Ovary (tissue), 3 donors: ENCODE data around the gene PREB.

Experiments used
- CTCF ChIP-seq, 3 donors: fragments of 450-650 bp in 2 of 3; fragments of 200-600 bp in 1 of 3; IDR thresholded peaks; one replicate each; pipeline versions ENCODE4 v1.5.1 to v1.8.0; 2016 to 2022; ENCODE audit warnings: antibody characterized with exemption in 3 of 3, mild to moderate bottlenecking in 1 of 3
- EP300 ChIP-seq: sonication (generic); formaldehyde crosslinking; IDR thresholded peaks from one replicate; pipeline ENCODE4 v1.6.1; 2017; ENCODE audit warnings: antibody characterized with exemption
- POLR2A ChIP-seq: fragments of 450-650 bp; IDR thresholded peaks from one replicate; pipeline ENCODE4 v1.6.1; 2017; ENCODE audit warnings: antibody characterized with exemption, mild to moderate bottlenecking, moderate library complexity
- donor health status: DM: no; HTN: no; CAD: no.

- no peak for TF ChIP-seq CTCF (IDR thresholded peaks at IDR 0.05)
- no peak for TF ChIP-seq POLR2A
- no peak for TF ChIP-seq EP300
These were observed 50.0 kb downstream of the PREB start for GRCh38 chr2:27084297-27085061.
